Effector memory CD4-positive, alpha-beta T cell (primary cell): ENCODE measurements around the gene APLF.
"Not testable (repeated sequence)": the region's sequence is repeated elsewhere in the genome, so short reads cannot be mapped to it uniquely, and the experiment has no call there.

ENCODE experiments used
- DNase-seq, 3 donors: peaks; one replicate each; pipeline ENCODE4 v3.0.0-alpha.2; 2020
- H3K27ac ChIP-seq: 2 replicates; pipeline ENCODE4 v1.7.0; 2013; ENCODE audit warnings: mild to moderate bottlenecking, low read length, moderate library complexity; ENCODE audit not compliant: insufficient read depth, poor library complexity, severe bottlenecking
- H3K27me3 ChIP-seq: replicated peaks from 2 replicates; pipeline ENCODE4 v1.7.0; 2013; ENCODE audit warnings: mild to moderate bottlenecking, low read length; ENCODE audit not compliant: insufficient read depth, control insufficient read depth, poor library complexity, severe bottlenecking
- H3K36me3 ChIP-seq: 2 replicates; pipeline ENCODE4 v1.7.0; 2013; ENCODE audit warnings: mild to moderate bottlenecking, low read length, moderate library complexity; ENCODE audit not compliant: control insufficient read depth, insufficient read depth
- H3K4me1 ChIP-seq: 2 replicates; pipeline ENCODE4 v1.7.0; 2013; ENCODE audit warnings: low read length, mild to moderate bottlenecking; ENCODE audit not compliant: control insufficient read depth, insufficient read depth, poor library complexity, severe bottlenecking
- H3K4me3 ChIP-seq: 2 replicates; pipeline ENCODE4 v1.7.0; 2013; ENCODE audit warnings: low read length, low read depth, mild to moderate bottlenecking; ENCODE audit not compliant: insufficient read depth, poor library complexity, severe bottlenecking
- H3K9me3 ChIP-seq: 2 replicates; pipeline ENCODE4 v1.7.0; 2013; ENCODE audit warnings: mild to moderate bottlenecking, low read length, moderate library complexity; ENCODE audit not compliant: control insufficient read depth

Gene APLF

DNA sequence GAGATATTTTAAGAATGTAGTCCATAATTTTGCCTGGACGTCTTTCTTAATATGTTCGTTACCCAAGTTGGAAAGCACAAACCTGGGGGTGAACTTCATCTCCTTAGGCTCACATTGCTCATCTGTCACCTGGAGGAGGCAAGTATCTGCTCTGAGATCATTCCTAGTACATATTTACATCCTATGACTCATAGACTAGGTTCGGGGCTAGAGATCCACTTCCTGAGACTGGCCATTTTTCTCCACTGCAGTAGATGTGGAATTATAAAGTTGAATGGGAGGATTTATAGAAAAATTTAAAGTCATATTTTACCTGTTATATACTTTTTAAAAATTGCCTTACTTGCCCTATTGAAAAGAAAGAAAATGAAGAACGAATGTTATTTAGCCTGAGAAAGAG lies 98.5 kb downstream of the APLF start:
- H3K4me3 ChIP-seq: no peak overlapping the region
- no peaks in the 10 kb centered on the region for H3K9me3 ChIP-seq
- DNase-seq: no peak
- H3K27ac ChIP-seq: no peak overlapping the region
- no peaks in the 10 kb centered on the region for H3K27me3 ChIP-seq
- no peaks in the 10 kb centered on the region for H3K4me1 ChIP-seq
- H3K36me3 ChIP-seq: no peaks in the 10 kb centered on the region

DNA sequence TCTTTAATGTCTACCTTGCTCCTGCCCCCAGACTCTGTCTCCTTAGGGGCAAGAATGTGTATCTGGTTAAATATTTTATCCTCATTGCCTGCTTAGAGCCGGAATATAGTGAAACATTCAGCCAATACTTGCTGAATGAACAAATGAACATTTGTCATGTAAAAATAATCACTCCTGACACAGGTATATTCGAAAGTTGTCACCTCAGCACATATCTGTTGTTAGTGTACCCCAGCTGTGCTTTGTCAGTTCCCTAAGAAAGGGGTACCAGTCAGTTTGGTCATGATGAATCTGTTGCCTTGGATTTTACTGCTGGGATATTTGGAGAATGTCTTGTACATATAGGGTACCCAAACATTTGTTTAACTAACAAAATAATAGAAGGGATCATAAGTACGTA lies 99.0 kb downstream of the APLF start:
- Histone ChIP-seq H3K27me3 (no peaks in the 10 kb centered on the region), H3K27ac (no peak overlapping the region), H3K4me3 (no peak overlapping the region), H3K4me1 (no peaks in the 10 kb centered on the region), H3K36me3 (no peaks in the 10 kb centered on the region), H3K9me3 (no peaks in the 10 kb centered on the region)
- DNase-seq: no peak

DNA sequence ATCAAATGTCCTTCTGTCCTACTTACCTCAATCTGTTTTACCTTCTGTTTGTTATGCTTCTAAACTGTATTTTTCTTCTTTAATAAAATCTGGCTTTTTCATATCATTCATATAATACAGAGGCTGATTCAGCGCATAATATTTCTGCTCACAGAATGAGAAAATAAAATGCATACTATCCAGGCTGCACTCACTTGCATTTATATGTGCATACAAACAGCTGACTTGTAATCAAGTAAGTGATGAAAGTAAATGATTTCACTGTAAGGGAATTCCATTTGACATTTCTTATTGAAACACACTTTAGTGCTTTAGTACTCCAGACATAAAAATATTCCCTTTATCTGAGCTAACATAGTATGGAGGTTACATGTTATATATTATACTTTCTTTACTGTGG lies 100.7 kb downstream of the APLF start:
- H3K4me1 ChIP-seq: no peaks in the 10 kb centered on the region
- H3K4me3 ChIP-seq: no peak overlapping the region
- H3K36me3 ChIP-seq: no peaks in the 10 kb centered on the region
- DNase-seq: no peak
- H3K27me3 ChIP-seq: no peaks in the 10 kb centered on the region
- no peaks in the 10 kb centered on the region for H3K9me3 ChIP-seq
- H3K27ac ChIP-seq: no peak overlapping the region

DNA sequence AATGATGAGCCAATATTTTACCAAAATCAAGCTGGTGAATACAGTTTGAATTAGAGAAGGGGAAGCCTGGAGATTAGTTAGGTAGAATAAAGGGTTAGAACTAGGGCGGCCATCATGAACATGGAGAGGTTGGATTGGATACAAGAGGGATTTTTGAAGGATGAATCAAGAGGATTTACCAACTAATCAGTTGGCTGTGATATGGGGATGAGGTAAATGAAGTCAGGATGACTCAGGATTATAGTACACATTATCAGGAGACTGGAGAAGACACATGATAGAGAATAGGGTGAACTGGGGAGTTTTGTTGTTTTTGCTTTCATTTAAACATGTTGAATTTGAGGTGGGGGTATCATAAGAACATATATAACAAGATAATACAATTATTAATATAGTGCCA lies 102.2 kb downstream of the APLF start:
- Histone ChIP-seq H3K9me3 (no peaks in the 10 kb centered on the region), H3K4me3 (no peak overlapping the region)
- no peak for DNase-seq

DNA sequence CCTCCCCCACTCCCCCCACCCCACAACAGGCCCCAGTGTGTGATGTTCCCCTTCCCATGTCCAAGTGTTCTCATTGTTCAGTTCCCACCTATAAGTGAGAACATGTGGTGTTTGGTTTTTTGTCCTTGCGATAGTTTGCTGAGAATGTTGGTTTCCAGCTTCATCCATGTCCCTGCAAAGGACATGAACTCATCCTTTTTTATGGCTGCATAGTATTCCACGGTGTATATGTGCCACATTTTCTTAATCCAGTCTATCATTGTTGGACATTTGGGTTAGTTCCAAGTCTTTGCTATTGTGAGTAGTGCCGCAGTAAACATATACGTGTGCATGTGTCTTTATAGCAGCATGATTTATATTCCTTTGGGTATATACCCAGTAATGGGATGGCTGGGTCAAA lies 103.0 kb downstream of the APLF start:
- H3K27ac ChIP-seq, H3K36me3 ChIP-seq, DNase-seq, H3K4me3 ChIP-seq, H3K27me3 ChIP-seq, H3K4me1 ChIP-seq, H3K9me3 ChIP-seq: not testable (repeated sequence)

More for the DNA sequence above, 102.2 kb downstream of the APLF start:
- Histone ChIP-seq H3K27me3 (no peaks in the 10 kb centered on the region), H3K4me1 (no peaks in the 10 kb centered on the region), H3K27ac (no peak overlapping the region), H3K36me3 (no peaks in the 10 kb centered on the region)

DNA sequence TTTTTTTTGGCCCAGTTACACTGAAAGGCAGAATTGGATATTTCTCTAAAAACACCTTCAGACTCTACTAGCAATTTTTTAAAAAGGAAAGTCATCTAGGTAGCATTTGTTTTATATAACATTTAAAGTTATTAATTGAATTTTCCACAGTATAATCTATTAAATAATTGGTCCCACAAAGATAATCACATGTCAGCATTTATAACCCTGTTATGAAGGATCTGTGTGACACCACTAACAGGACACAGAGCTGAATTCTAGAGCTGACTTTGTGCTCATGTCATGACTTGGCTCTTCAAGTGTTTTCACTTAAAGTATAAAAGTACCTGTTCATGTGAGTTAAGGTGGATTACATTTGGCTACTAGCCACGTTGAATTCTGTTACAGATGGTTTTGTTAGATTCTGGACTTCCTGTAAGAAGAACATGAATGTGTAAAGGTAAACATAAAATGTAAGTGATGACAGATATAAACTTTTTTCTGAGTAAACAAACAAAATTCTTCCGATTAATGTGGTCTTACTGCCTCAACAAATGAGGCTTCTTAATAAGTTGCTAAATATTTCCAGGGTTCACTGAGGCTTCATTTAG lies 106.9 kb downstream of the APLF start:
- no peak for DNase-seq
- H3K4me1 ChIP-seq: no peaks in the 10 kb centered on the region
- H3K27me3 ChIP-seq: no peaks in the 10 kb centered on the region
- no peaks in the 10 kb centered on the region for H3K36me3 ChIP-seq
- H3K27ac ChIP-seq: no peak overlapping the region
- no peaks in the 10 kb centered on the region for H3K9me3 ChIP-seq
- no peak overlapping the region for H3K4me3 ChIP-seq

DNA sequence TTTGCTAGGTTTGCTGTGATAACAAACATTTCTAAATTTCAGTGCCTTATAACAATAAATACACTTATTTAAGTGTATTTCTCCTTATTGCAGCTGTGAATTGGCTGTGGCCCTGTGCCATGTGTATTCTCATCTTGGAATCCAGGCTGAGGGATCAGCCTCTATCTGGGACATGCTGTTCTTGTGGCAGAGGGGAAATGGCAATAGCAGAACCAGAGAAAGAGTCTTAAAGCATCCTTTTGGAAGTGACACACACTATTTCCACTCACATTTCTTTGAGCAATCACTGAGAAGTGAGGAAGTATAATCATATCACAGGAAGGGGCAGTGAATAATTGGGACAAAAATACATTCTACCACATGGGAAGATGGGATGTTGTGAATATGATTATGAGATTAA lies 109.8 kb downstream of the APLF start:
- Histone ChIP-seq H3K4me3 (no peak overlapping the region), H3K36me3 (no peaks in the 10 kb centered on the region), H3K27me3 (no peaks in the 10 kb centered on the region), H3K9me3 (no peaks in the 10 kb centered on the region), H3K4me1 (no peaks in the 10 kb centered on the region), H3K27ac (no peak overlapping the region)
- no peak for DNase-seq

DNA sequence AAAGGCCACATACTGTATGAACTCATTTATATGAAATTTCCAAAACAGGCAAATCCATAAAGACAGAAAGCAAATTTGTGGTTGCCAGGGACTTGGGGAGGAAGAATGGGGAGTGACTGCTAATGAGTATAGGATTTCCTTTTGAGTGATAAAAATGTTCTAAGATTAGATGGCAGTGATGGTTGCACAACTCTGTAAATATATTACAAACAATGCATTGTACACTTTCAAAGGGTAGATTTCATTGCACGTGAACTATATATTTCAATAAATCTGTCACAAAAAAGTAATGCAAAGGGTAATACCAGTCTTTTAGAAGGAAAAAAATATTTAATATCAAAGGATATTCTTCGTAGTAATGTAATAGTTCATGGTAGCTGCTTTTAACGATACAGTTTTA lies 112.3 kb downstream of the APLF start:
- H3K27me3 ChIP-seq: no peaks in the 10 kb centered on the region

DNA sequence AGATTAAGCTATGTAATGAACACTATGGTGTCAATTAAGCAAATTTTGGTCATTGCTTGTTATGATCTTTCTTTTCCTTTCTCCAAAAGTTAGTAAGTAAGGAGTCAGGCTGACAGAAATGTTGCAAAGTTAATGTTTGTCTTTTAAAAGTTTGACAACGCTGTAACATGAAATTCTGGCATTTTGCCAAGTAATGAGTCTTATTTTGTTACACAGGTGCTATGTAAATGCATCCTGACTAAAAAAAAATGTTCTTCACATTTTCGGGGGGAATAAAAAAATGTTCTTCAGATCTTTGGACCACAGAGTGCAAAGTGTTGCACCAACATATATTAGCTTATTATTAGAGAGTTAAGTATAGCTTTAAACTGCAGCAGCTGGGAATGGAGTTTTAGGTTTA lies 121.2 kb downstream of the APLF start:
- Histone ChIP-seq H3K36me3 (no peaks in the 10 kb centered on the region), H3K4me3 (no peak overlapping the region), H3K27ac (no peak overlapping the region), H3K9me3 (no peaks in the 10 kb centered on the region), H3K27me3 (no peaks in the 10 kb centered on the region), H3K4me1 (no peaks in the 10 kb centered on the region)
- no peak for DNase-seq

More for the DNA sequence above, 112.3 kb downstream of the APLF start:
- Histone ChIP-seq H3K4me3 (no peak overlapping the region), H3K27ac (no peak overlapping the region), H3K36me3 (no peaks in the 10 kb centered on the region), H3K9me3 (no peaks in the 10 kb centered on the region), H3K4me1 (no peaks in the 10 kb centered on the region)
- no peak for DNase-seq

DNA sequence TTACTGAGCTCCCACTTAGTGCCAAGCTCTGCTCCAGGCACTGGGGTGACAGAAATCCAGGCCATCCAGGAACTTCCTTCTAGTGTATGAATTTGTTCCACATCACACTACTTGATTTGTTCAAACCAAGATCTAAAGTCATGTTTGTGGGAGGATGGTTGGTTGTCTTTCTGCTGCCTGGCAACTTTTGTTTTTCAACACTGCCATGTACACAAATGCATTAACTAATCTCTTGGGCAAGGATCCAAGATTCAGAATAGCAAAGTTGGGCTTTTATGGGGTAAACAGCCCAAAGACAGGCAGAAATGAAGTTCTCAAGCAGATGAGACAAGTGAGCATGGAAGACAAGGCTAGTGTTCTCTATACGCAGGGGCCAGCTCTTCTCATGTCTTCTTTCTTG lies 122.6 kb downstream of the APLF start:
- H3K4me3 ChIP-seq: no peak overlapping the region
- H3K9me3 ChIP-seq: no peaks in the 10 kb centered on the region
- no peak overlapping the region for H3K27ac ChIP-seq
- no peak for DNase-seq
- H3K36me3 ChIP-seq: no peaks in the 10 kb centered on the region
- H3K4me1 ChIP-seq: peaks cover 4% of the 10 kb centered on the region
- H3K27me3 ChIP-seq: no peaks in the 10 kb centered on the region

DNA sequence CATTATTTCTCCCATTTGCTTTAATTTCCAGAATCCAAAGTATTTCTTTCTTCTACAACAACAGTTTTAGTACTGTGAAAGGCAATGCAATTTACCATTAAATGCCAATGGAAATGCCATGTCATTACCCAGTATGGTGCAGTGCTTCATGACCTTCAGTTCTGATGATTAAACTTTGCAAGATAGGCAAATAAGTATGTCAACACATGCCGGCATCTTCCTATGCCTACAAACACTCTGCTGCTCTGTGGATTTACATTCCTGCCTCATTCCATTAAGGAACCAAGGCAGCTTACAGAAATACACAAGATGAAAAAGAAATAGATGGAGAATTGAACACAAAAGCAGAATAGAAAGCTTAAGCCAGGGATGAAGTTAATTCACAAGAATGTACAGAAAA lies 123.3 kb downstream of the APLF start:
- DNase-seq: no peak
- Histone ChIP-seq H3K27me3 (no peaks in the 10 kb centered on the region), H3K4me3 (no peak overlapping the region), H3K9me3 (no peaks in the 10 kb centered on the region), H3K4me1 (peaks cover 5% of the 10 kb centered on the region), H3K27ac (no peak overlapping the region), H3K36me3 (no peaks in the 10 kb centered on the region)
